COLO668 (cell line): ENCODE results near the gene PRX.

ENCODE experiments used
- DNase-seq: peaks from one replicate; lab custom pipeline; 2025; ENCODE audit not compliant: unreplicated experiment; lab: John Stamatoyannopoulos, UW

The PRX gene

GRCh38 chr19:40367577-40368434 lies 45.4 kb downstream of the PRX start:
- DNase-seq, result no peak

GRCh38 chr19:40366697-40367561 lies 46.2 kb downstream of the PRX start:
- DNase-seq, result no peak

GRCh38 chr19:40365613-40366401 lies 47.4 kb downstream of the PRX start:
- DNase-seq, result no peak

GRCh38 chr19:40365010-40365409 lies 48.2 kb downstream of the PRX start:
- no peak for DNase-seq

- no peak for DNase-seq
Observed at GRCh38 chr19:40363069-40363468, 50.1 kb downstream of the PRX start.

- no peak for DNase-seq
Observed at GRCh38 chr19:40362160-40362559, 51.0 kb downstream of the PRX start.

- no peak for DNase-seq
Observed at GRCh38 chr19:40360708-40361241, 52.4 kb downstream of the PRX start.

GRCh38 chr19:40360020-40360707 lies 53.0 kb downstream of the PRX start:
- no peak for DNase-seq

GRCh38 chr19:40358773-40359172 lies 54.4 kb downstream of the PRX start:
- no peak for DNase-seq

GRCh38 chr19:40357640-40358039 lies 55.5 kb downstream of the PRX start:
- DNase-seq, result no peak

- no peak for DNase-seq
Observed at GRCh38 chr19:40356681-40357595, 56.2 kb downstream of the PRX start.

- DNase-seq, result no peak
Observed at GRCh38 chr19:40355975-40356680, 57.0 kb downstream of the PRX start.

- peak; percentile 4 for DNase-seq
Observed at GRCh38 chr19:40348961-40349507, 64.1 kb downstream of the PRX start.

GRCh38 chr19:40348125-40348913 lies 64.9 kb downstream of the PRX start, which contains the start of the genes C19orf47 and PLD3:
Gene C19orf47 (minus strand): TSS chr19:40348397. CDS start chr19:40341857, 6,540 bp downstream.
Gene PLD3 (plus strand): TSS chr19:40348695. CDS start chr19:40366484, 17,789 bp downstream.
- DNase-seq, result peak; percentile 99

- DNase-seq, result no peak
Observed at GRCh38 chr19:40344422-40344821, 68.8 kb downstream of the PRX start.
